ELF-1 (cell line): Measurements from ENCODE around the gene APOA1.

Source experiments
- DNase-seq: peaks from one replicate; pipeline ENCODE4 v3.0.0-alpha.2; 2016; ENCODE audit warnings: low read depth, low spot score

Gene APOA1

DNA sequence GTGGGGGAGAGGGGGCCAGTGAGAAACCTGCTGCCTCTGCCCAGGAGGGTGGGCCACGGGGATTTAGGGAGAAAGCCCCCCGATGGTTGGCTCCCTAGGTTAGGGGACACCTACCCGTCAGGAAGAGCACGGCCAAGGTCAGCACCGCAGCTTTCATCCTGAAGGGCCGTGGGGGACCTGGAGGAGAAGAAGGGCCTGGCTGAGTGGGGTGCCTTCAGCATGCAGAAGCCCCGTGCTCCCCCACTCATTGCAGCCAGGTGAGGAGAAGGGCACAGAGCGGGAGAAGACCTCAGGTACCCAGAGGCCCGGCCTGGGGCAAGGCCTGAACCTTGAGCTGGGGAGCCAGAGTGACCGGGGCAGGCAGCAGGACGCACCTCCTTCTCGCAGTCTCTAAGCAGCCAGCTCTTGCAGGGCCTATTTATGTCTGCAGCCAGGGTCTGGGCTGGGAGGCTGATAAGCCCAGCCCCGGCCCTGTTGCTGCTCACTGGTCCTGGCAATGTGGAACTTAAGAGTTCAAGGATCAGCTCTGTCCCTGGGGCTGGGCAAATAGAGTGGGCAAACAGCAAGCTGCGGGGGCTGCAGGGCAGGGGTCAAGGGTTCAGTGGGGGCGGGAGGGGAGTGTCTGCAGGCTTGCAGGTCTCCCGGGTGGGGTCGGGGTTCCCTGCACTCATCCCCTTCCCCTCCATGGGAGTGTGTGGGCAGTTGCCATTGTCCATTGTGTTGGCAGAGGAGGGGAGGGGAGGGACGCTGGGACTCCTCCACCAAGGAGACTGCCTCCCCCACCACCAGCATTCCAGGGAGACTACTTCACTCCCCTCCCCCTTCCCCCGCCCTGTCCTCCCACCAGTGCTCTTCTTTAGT lies at the start of gene APOA1:
Gene APOA1 (minus strand): TSS at position 392 of the 861 bp plus-strand sequence. CDS start 235 bp downstream, at position 157.
- DNase-seq: no peak

DNA sequence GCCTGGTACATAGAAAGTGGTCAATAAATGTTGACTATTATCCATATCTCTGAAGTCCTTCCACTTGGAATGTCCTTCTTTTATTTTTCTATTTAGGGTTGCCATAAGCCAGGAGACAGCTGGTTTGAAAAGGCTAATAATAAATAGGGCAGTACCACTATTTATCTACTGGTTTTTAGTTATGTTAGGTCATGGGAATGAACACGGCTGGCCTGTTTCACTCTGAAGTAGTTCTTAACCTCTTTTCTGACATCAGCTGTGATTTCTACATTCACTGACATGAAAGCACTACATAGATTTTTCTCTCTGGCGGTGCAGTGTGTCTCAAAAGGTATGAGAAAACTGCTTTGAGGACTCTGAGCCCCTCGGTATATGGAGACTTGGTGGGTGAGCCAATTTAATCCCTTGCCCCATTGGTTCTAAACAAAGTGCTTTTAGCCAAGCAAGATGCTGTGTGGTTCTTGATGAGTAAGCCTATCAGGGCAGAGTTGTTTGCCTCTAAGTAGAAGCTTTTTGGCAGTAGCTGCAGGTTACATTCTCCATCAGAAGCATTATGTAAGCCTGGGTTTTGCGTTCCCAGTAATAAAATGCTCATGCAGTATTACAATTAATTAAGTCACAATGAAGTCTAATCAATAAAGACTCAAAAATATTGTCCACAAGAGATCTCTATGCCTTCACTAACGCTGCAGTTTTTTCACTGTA lies 48.7 kb upstream of the APOA1 start:
- no peak for DNase-seq

DNA sequence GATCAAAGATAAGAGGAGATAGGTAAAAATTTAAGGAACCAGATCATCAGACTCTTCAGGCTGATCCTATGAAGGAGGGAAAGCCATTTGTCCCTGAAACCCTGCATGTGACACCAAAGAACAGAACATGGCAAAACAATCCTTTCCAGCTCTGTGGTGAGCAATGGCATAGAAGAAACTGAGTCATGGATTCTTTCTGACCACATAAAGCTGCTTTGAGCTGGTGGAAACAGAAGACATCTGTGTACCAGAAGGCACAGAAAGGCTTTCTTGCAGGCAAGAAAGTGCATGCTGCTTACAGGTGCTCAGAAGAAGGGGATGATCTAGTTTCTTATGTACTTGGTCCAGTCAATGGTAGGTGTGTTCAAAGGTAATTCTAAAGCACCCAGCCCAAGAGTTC lies 45.0 kb upstream of the APOA1 start:
- DNase-seq: no peak

DNA sequence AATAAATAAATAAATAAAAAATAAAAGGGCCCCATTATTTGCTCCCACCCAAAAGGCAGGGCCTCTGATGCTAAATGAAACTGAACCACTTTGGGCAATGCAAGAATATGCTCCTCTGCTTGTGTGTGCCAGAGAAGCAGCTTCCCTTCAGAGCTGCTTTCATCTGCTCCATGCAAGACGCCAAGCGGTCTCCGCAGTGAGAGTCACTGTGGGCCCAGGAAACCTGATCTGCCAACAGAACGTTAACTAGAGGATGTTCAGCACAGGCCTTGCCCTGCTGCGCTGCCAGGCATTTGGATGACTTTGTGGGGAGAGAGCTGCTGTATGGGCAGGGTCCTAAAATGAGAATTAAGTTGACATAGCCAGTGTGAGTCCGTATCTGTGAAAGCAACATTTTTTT lies 43.7 kb upstream of the APOA1 start:
- no peak for DNase-seq

DNA sequence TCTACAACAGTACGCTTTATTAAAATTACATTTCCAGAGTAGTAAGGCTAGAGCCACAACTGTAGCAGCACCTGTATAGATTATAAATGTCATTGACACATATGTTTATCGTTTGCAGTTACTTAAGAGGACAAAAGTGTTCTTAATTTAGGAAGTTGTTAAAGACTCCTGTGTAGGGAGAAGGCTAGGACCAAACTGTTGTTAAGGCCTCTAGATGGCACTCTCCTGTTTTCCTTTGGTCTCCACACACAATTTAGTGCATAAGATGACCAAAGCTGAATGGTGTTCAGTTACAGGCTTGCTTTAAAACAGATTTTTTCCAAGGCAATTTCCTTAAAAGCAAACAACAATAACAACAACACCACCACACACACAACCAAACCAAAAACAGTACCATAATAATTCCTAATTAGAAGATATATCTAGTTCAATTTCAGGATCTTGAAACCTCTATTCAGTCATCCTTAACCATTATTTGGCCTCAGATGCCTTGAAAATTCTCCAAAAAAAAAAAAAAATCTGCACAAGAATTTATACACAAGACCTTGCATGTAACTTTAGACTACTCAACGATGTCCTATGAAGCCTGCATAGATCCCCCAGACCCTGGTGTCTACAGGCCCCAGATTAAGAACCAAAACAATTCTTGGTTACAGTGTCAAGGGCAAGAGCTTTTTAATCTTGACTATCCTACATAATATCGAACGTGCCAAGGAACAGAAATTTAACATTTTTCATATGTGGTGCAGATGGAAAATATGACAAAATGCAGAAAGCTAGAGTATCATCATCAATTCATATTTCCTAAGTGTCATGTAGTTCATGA lies 42.6 kb upstream of the APOA1 start:
- DNase-seq: peak; percentile 21

DNA sequence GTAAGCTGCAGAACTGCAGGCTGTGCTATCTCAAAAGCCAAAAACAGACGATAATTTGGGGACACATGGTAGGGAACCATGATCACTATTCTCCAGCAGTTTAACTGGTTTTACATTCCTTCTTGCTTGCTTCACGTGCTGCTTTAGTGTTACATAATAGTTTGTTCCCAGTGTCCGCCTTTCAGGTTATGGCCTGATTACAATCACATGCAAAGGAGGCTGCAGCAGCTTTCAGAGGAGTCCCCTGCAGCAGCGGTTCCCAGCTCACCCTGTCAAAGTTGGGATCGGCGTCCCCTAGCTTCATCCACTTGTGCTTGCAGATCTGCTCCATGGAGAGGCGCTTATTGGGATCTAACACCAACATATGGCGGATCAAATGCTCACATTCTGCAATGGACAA lies 39.2 kb upstream of the APOA1 start:
- DNase-seq: no peak

DNA sequence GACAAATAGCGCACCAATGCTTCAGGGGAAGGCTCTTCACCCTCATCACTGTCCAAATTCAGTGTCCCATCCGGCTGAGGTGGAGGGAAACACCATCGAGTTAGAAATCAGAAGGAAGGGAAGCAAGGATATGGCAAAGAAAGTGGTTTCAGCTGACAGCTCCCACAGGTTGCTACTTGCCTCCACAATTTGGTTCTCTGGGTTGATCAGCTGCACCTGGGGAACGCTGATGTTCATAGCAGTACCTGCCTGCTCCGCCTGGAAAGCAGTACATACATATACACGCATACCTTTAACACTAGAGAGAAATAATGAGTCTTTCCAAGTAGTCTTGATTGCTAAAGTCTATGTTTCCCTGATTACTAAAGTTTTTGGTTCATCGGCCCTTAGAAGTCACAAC lies 37.8 kb upstream of the APOA1 start:
- no peak for DNase-seq

DNA sequence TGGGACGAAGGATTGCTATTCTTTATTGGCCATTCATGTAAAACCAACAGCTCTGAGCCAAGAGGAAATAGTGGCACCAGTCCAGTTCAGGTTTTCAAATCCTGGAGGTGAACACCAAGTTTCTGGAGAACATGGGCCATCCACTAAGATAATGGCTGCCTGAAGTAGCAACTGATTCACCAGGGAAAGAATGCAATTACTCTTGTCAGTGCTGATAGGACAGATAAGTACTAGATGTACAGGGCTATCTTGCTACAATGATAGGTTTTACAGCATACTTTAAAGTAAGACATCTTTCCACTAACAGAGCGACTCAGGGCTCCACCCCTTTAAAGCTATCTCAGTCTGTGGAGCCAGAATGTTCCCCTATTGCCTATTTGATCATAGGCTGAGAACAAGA lies 36.8 kb upstream of the APOA1 start:
- no peak for DNase-seq

DNA sequence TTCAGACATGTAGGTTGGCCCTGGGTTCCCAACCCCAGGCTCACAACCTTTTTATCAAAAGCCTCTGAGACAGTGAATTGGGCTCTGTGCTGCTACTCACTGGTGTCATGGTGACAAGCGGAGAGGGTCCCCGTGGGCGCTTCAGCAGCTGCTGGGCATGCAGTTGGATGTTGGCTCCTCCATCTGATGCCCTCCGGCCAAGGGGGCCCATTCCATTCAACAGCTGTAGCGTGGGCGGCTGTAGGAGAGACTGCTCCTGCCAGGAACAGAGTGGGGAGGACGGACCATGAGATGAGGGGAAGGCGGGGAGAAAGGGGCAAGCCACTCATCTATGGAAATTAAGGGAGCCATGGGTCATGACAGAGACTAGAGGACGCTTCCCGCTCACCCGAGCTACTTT lies 36.0 kb upstream of the APOA1 start:
- no peak for DNase-seq

DNA sequence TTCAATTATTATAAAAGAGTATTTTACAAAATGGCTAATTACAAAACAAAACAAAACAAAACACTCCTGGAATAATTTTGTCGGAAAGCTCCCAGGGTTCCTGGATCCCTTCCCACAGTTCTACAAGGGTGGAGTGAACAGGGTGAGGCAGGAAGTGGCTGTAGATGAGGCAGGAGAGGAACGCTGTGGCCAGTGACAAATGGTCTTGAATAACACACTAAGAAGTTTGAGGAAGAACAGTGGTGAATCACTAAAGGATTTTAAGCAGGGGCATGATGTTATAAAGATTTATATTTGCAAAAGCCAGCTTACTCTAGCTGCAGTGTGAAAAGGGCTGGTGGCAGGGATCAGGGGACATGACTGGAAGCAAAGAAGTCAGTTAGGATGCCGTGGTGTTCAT lies 33.8 kb upstream of the APOA1 start:
- DNase-seq: no peak

DNA sequence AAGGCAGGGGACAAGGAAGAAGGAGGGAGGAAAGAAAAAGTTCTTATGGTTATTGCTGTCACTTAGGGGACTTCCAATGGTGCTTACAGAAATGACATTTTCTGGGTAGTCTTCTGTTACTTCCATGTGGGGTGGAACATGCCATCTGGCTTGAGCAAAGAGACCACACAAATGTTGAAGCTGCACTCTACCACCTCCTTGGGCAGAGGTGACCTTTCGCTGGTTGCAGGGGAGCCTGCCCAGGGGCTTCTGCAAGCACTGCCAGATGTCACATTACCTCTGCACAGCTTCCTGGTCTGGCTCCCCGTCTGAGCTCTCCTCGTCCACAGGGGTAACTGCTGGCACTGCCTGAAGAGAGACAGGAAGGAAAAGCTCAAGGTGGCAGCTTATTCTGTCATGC lies 32.6 kb upstream of the APOA1 start:
- no peak for DNase-seq

DNA sequence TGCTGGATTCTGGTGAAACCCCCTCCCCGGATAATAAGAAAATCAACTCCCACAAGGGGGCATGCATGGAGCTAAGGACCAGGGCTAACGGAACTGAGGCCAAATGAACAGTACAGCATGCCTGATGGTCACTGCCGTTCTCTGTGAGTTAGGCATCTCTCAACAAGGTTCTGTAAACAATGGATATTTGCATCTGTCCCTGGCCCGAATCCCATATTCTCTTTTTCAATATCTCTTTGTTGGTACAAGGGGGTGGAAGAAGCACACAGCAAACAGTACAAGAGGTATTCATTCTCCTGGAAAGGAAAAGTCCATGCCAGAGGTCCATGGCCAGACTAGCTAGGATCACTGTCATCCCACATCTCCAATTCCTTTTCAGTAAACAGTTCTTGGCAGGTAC lies 32.2 kb upstream of the APOA1 start:
- DNase-seq: no peak

DNA sequence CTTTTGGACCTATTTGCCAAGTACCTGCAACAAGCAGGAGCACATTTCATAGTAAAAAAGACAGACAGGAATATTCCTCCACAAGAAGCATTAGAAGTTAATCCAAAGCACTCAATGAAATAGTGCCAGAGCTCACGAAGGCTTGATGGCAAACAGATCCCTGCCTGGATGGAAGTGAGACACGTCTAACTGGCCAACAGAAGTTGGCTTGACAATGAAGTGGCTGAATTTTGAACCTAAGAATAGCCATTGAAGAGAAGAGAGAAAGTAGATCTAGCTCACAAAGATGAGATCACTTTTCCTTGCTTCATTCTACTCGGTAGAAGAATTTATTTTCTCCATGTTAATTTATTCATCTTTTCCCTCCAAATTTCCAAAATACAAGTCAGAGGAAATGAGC lies 30.6 kb upstream of the APOA1 start:
- DNase-seq: no peak

DNA sequence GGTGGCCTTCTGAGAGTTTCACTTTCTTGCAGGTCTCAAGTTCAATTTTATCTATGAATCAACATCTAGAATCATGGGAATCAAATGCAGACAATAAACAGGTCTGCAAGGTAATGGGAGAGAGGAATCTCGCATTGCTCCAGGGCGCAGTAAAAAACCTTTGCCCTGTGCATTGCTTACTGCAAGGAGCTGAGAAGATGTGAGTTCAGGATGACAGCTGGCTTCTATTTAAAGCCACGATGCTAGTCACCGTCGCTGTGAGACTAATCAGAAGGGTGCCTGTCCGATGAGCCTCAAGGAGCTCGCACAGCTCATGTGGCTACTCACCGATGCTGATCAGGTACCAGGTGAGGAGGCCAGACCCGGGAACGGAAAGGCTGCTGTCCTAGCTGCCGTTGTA lies 30.2 kb upstream of the APOA1 start:
- peak; percentile 24 for DNase-seq

DNA sequence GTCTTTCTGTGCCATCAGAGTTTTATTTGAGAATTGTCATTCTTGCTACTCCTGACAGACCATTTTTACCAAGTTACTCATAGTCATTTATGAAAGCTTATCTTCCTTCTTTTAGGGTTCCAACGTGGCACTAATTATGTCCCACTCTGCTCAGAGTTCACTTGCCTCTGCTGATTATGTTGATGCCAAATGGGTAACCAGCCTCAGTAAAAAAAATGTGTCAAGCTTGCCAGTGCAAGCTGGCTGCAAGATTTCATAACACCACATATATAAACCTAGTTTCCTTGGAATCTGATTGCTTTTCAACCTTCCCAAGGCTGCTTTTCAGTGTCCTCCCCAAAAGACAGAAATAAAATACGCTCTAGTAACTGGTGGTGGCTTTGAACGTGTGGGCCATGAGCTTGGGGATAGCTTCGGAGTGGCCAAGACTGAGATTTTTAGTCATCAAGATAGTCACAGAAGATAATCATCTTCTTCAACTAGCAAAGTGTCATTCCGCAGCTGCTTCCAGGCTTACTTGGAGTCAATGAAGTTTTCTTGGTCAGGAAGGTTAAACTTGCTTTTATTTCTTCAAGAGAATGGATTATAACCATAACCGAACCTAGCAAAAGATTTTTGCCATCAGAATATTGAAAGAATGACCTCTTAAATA lies 29.5 kb upstream of the APOA1 start:
- DNase-seq: no peak

DNA sequence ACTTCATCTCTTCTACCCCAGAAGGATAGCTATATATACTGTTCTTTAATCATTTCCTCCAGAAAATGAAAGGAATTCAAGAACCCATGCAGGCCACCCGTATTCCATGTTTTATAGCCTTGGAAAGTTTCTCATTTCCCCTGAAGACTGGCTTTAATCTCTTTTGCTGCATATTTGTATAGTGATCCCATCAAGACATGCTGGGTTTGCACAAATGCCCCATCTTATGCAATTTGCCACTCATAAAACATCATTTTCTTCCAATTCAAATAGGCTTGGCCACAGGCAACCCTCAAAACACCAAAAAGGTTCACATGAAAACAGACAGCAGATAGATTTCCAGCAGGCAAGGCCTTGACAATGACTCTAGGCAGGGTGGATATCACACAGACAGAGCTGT lies 28.3 kb upstream of the APOA1 start:
- no peak for DNase-seq

DNA sequence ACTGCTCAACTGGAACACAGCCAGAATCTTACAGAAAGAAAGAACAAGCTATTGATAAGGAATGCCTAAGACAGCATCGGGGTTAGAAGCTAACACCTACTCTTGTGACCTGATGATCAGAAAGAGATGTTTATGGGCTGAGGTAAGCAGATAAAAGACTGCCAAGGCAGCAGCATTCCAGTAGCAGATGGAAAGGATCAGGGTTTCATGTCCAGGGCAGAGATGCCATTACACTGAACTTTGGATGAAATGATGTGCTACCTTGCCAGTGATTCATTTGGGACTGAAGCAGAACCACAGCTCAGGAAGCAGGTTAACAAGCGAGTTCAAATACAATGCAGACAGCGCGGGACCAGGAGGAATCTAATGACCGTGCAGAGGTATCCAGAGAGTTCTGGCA lies 27.1 kb upstream of the APOA1 start:
- no peak for DNase-seq

DNA sequence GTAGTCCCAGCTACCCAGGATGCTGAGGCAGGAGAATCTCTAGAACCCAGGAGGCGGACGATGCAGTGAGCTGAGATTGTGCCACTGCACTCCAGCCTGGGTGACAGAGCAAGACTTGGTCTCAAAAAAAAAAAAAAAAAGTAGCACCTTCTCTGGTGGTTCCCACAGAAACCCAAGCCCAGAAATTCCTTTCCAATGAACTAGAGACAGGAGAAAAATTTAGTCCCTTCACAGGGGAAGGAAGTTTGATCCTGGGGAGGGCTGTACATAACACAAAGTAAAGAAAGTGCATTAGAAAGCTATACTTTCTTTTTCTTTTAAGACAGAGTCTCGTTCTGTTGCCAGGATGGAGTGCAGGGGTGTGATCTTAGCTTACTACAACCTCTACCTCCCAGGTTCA lies 25.5 kb upstream of the APOA1 start:
- DNase-seq: no peak

DNA sequence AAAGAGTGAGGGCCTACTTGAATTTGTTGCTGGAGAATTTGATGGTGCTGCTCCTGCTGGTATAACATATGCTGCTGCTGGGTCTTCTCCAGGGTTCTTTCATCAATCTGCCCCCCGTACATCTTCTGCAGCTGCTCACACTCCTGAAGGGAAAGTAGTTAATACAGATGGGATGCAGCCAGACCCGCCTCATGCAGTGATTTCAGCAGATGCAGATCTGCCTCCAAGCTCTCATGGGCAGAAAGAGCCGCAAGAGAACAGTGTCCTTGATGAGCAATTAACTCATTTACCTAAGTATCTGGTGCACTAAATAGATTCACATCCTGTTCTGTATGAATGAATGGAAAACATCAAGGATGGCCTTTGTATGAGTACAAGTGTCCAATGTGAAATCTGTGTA lies 24.8 kb upstream of the APOA1 start:
- DNase-seq: no peak

DNA sequence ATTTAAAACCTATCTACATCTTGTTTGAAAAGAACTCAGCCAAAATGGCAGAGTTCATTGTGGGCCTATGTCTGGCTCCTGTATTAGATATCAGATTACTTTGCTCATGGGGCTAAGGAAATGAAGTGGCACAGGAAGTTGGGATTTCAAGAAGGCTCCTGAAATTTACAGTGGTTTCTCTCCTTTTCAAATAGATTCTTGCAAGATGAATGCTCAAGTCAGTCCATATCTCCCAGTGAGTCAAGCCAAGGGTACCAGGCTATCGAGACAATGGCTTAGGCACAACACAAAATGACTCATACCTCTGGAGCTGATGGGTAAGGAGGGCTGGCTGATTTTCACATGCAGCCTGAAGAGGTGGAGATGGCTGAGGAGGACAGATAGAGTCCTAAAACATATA lies 24.1 kb upstream of the APOA1 start:
- DNase-seq: no peak

DNA sequence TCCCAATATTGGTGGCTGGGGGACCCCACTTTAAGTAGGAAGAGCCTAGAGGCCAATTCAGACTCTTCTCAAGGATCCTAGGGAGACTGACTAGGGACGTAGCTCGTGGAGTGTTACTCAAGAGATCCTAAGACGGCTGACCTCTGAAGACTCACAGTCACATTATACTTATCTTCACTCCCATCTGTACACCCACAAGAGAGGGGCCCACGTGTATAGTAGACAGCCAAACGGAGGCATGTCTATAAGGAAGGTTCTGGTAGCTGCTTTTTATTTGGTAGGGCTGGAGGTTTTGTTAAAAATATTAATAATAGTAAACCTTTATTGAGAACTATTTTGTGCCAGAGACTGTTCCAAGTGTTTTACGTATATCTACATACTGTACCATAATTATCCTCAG lies 22.9 kb upstream of the APOA1 start:
- DNase-seq: no peak

DNA sequence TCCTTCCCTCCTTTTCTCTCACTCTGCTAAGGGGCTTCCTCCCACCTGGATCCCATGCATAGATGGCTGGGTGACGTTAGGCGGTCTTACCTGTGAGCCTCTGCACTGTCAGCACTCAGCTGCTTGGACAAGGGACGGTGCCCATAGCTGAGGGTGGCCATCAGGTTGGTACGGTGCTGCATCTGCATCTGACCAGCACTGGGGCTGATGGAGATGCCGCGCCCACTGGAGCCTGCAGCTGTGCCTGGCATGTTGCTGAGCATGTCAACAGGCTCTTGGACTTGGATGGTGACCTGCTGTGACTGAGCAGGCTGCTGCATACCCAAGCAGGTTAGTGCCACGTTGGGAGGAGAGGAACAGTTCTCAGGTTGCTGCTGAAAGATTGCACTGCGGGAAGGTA lies 21.8 kb upstream of the APOA1 start:
- no peak for DNase-seq
